Limb (tissue), 2 donors: Measurements from ENCODE around the gene RBM20.

Source experiments
- DNase-seq, 2 donors: peaks; one replicate each; pipeline ENCODE4 v3.0.0-alpha.2; 2016; ENCODE audit errors: extremely low spot score in 2 of 2

The RBM20 gene

GRCh38 chr10:110735620-110736027 is 91.5 kb downstream of the RBM20 start:
- no peak for DNase-seq

- DNase-seq = no peak
These were observed 93.9 kb downstream of the RBM20 start for GRCh38 chr10:110737886-110738634.

- no peak for DNase-seq
These were observed 95.7 kb downstream of the RBM20 start for GRCh38 chr10:110739811-110740271.

GRCh38 chr10:110742801-110743200 is 98.7 kb downstream of the RBM20 start:
- DNase-seq = no peak

- DNase-seq = no peak
These were observed 100.6 kb downstream of the RBM20 start for GRCh38 chr10:110744782-110745181.

- peak; percentile 80 to 82 for DNase-seq
These were observed 102.2 kb downstream of the RBM20 start for GRCh38 chr10:110746254-110746826.

GRCh38 chr10:110746969-110747608 is 103.0 kb downstream of the RBM20 start:
- no peak for DNase-seq

GRCh38 chr10:110747609-110748464 is 103.7 kb downstream of the RBM20 start:
- DNase-seq = no peak

- DNase-seq = no peak
These were observed 104.8 kb downstream of the RBM20 start for GRCh38 chr10:110748970-110749369.

- DNase-seq = no peak
These were observed 106.8 kb downstream of the RBM20 start for GRCh38 chr10:110750931-110751330.

- no peak for DNase-seq
These were observed 107.7 kb downstream of the RBM20 start for GRCh38 chr10:110751850-110752249.

- no peak for DNase-seq
These were observed 109.3 kb downstream of the RBM20 start for GRCh38 chr10:110753462-110753861.

- no peak for DNase-seq
These were observed 110.4 kb downstream of the RBM20 start for GRCh38 chr10:110754375-110755105.

- DNase-seq = no peak
These were observed 111.6 kb downstream of the RBM20 start for GRCh38 chr10:110755781-110756180.

- DNase-seq = no peak
These were observed 112.7 kb downstream of the RBM20 start for GRCh38 chr10:110756876-110757275.

GRCh38 chr10:110757586-110757985 is 113.5 kb downstream of the RBM20 start:
- no peak for DNase-seq

GRCh38 chr10:110758128-110758765 is 114.1 kb downstream of the RBM20 start:
- DNase-seq = no peak

GRCh38 chr10:110758898-110759297 is 114.8 kb downstream of the RBM20 start:
- DNase-seq = no peak

- DNase-seq = no peak
These were observed 115.4 kb downstream of the RBM20 start for GRCh38 chr10:110759523-110759922.

GRCh38 chr10:110762109-110762848 is 118.1 kb downstream of the RBM20 start:
- no peak for DNase-seq
